Common myeloid progenitor, CD34-positive (primary cell): ENCODE data around the gene ITPKB.
"Not testable (repeated sequence)": the region's sequence is repeated elsewhere in the genome, so short reads cannot be mapped to it uniquely, and the experiment has no call there.

Experiments
- CTCF ChIA-PET: fragments of 350-600 bp; sonication (Branson Sonifier 250); formaldehyde crosslinking; loops from one replicate; lab custom pipeline; 2021; ENCODE audit warnings: antibody characterized with exemption; lab: Charles Lee
- POLR2A ChIA-PET: fragments of 350-600 bp; sonication (Branson Sonifier 250); formaldehyde crosslinking; loops from one replicate; lab custom pipeline; 2021; ENCODE audit warnings: antibody characterized with exemption; lab: Charles Lee
- DNase-seq, 3 donors: peaks; one replicate each; pipeline versions ENCODE4 v3.0.0 to v3.0.0-alpha.2; 2013
- H3K27ac ChIP-seq, 2 experiments: 1 replicate in 1 of 2; 2 replicates in 1 of 2; pipeline ENCODE4 v1.7.0; 2013; ENCODE audit warnings: inconsistent platforms in 2 of 2, low read length in 2 of 2, mild to moderate bottlenecking in 2 of 2, low read depth in 1 of 2, moderate library complexity in 1 of 2; ENCODE audit not compliant: severe bottlenecking in 2 of 2, insufficient read depth in 1 of 2, poor library complexity in 1 of 2
- H3K27me3 ChIP-seq, 5 experiments: replicated peaks in 2 of 5; 1 replicate in 3 of 5; 2 replicates in 2 of 5; pipeline versions ENCODE4 v1.6.1 to v1.7.0; 2013; ENCODE audit warnings: low read length in 4 of 5, mild to moderate bottlenecking in 2 of 5, moderate library complexity in 2 of 5, inconsistent platforms in 1 of 5; ENCODE audit not compliant: insufficient read depth in 5 of 5, control insufficient read depth in 4 of 5
- H3K36me3 ChIP-seq, 4 experiments: 1 replicate in 2 of 4; 2 replicates in 2 of 4; pipeline versions ENCODE4 v1.6.1 to v1.7.0; 2013; ENCODE audit warnings: low read length in 3 of 4, control low read depth in 1 of 4, mild to moderate bottlenecking in 1 of 4; ENCODE audit not compliant: control insufficient read depth in 4 of 4, insufficient read depth in 4 of 4
- H3K4me1 ChIP-seq, 4 experiments: 1 replicate in 3 of 4; 2 replicates in 1 of 4; pipeline versions ENCODE4 v1.6.1 to v1.7.1; 2013; ENCODE audit warnings: low read length in 3 of 4, mild to moderate bottlenecking in 3 of 4, control low read depth in 1 of 4, inconsistent platforms in 1 of 4, moderate library complexity in 1 of 4; ENCODE audit not compliant: control insufficient read depth in 4 of 4, insufficient read depth in 4 of 4; ENCODE audit errors: control extremely low read depth in 1 of 4
- H3K4me3 ChIP-seq, 7 experiments: 1 replicate in 4 of 7; 2 replicates in 3 of 7; pipeline versions ENCODE4 v1.5.1 to v1.7.0; 2013; ENCODE audit warnings: mild to moderate bottlenecking in 7 of 7, low read length in 6 of 7, moderate library complexity in 6 of 7, inconsistent platforms in 2 of 7, low read depth in 2 of 7, control low read depth in 1 of 7; ENCODE audit not compliant: insufficient read depth in 4 of 7, control insufficient read depth in 1 of 7; ENCODE audit errors: extremely low read depth in 1 of 7
- H3K9me3 ChIP-seq, 5 experiments: 1 replicate in 4 of 5; 2 replicates in 1 of 5; pipeline versions ENCODE4 v1.6.1 to v1.7.1; 2013; ENCODE audit warnings: low read length in 4 of 5, mild to moderate bottlenecking in 2 of 5, inconsistent platforms in 1 of 5, low read depth in 1 of 5, moderate library complexity in 1 of 5; ENCODE audit not compliant: control insufficient read depth in 4 of 5, insufficient read depth in 2 of 5; ENCODE audit errors: control extremely low read depth in 1 of 5
- WGBS: methylation state at CpG from one replicate; pipeline ENCODE4 v1.1.5; 2013; ENCODE audit not compliant: insufficient coverage; 5-methylcytosine and 5-hydroxymethylcytosine counted together

The ITPKB gene

DNA sequence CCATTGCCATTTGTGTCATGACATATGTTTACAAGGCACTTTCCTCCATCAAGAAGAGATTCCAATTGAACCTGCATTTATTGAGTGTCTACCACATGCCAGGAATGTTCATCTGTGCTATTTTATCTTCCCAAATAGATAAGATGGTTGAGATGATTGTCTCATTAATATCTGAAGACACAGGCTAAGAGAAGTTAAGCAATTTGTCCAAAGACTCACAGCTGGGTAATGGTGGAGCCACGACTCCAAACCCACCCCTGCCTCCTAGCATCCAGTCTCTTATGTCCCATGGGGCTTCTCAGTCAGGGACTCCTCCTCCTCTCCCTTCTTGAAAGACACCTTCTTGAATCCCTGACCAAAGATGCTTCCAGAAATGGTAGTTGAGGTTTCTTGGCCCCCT, 122.4 kb downstream of the ITPKB start:
- no peaks in the 10 kb centered on the region for H3K36me3 ChIP-seq
- H3K9me3 ChIP-seq = peaks cover 0 to 3% (median under 1%) of the 10 kb centered on the region in 5 experiments
- no peak overlapping the region for H3K27ac ChIP-seq
- ChIA-PET POLR2A (no interaction called here), CTCF (interaction anchor here (0.9 kb wide), 1 partner anchor 209 kb away, joined by 4 read pairs; the partner anchor contains the start of gene PARP1)
- no peaks in the 10 kb centered on the region for H3K4me1 ChIP-seq
- WGBS = no CpG with 5 or more reads among the region's 1 CpG
- no peaks in the 10 kb centered on the region for H3K27me3 ChIP-seq
- no peak overlapping the region for H3K4me3 ChIP-seq
- DNase-seq = no peak

DNA sequence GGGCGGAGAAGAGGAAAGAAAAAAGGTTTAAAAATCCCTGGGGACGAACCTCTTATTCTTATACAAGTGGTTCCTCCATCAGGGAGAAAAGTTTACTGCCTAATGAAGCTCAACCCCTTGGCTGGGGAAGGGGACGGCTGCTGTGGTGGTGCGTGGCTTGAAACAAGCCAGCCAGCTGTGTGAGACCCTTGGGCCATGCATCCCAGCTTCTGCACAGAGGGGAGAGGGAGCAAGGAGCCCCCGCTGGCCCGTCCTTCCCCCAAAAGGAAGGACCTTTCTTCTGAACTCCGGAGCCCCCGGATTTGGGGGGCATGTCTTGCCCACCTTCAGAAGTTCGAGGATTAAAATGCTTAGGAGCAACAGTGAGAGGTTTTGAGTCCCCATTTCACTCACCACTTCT, 123.2 kb downstream of the ITPKB start:
- no peaks in the 10 kb centered on the region for H3K36me3 ChIP-seq
- CTCF ChIA-PET = no interaction called here
- H3K27ac ChIP-seq = no peak overlapping the region
- no peaks in the 10 kb centered on the region for H3K27me3 ChIP-seq
- no peak for DNase-seq
- peaks cover 0 to 3% (median 0%) of the 10 kb centered on the region in 5 experiments for H3K9me3 ChIP-seq
- 100% methylated on average over 2 of the region's 9 CpGs for WGBS
- H3K4me1 ChIP-seq = no peaks in the 10 kb centered on the region
- POLR2A ChIA-PET = no interaction called here
- no peak overlapping the region for H3K4me3 ChIP-seq

DNA sequence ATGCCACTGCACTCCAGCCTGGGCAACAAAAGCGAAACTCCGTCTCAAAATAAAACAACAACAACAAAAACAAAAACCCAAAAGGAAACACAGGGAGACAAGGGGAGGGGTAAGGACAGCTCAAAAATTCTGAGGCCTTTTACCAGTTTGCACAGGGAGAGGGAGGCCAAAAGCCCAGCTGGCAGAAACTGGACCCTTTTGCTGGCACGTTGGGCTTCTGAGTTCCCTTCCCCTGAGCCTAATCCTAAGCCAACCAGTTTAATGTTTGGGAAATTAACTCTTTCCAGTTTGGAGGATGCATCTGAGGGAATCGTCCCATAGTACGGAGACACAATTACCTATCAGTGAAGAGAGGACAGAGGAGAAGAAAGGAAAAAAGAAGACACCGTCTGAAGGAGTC, 127.1 kb downstream of the ITPKB start:
- H3K9me3 ChIP-seq, H3K27ac ChIP-seq, H3K36me3 ChIP-seq, H3K4me3 ChIP-seq, H3K27me3 ChIP-seq, DNase-seq, POLR2A ChIA-PET, H3K4me1 ChIP-seq: not testable (repeated sequence)
- CTCF ChIA-PET = interaction anchor here (0.5 to 2.0 kb wide), 3 partner anchors 13 to 69 kb away, joined by 3 to 7 read pairs (median 5); no protein-coding TSS in a partner anchor
- 100% methylated on average over 2 of the region's 6 CpGs for WGBS

DNA sequence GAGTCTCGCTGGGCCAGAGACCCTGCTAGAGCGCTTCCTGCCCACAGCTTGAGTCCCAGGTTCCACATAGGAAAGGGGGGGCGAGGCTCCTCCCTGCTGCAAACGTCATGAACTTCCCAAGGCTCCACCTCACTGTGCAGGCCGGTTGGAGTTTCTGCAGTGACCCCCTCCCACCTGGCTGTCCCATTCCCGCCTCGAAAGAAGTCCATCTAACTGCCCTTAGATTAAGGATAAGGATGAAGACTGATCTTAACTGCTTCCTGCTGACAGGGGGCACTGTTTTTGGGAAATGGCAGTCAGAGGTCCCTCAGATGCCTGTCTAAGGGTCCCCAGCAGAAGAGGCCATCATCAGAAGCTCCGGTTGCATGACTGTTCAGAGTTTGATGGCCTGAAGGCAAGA, 127.8 kb downstream of the ITPKB start:
- Histone ChIP-seq H3K4me3 (no peak overlapping the region), H3K27ac (no peak overlapping the region), H3K9me3 (no peaks in the 10 kb centered on the region), H3K36me3 (no peaks in the 10 kb centered on the region), H3K27me3 (peaks cover 0 to 2% (median 0%) of the 10 kb centered on the region in 5 experiments), H3K4me1 (no peaks in the 10 kb centered on the region)
- no peak for DNase-seq
- ChIA-PET POLR2A (no interaction called here), CTCF (interaction anchor here (2.0 kb wide), 1 partner anchor 15 kb away, joined by 7 read pairs; no protein-coding TSS in a partner anchor)
- WGBS = 47% methylated on average over 6 of the region's 8 CpGs

DNA sequence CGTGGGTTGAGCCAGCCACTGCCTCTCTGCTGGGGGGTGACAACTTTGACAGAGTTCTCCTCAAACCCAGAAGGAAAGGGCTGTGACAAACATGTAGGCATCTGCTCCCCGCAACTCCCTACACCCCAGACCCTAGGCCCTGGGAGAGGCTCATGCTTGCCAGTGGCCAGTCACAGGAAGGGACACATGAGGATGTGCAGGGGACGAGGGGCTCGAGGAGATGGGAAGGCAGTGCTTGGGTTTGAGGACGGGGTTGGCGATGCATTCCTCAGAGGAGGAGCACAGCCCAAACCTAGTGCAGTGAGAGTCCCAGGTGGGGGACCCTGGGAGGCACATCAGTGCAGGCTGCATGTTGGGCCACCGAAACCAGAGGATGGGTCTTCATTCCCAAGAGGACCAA, 128.4 kb downstream of the ITPKB start:
- Histone ChIP-seq H3K4me3 (no peak overlapping the region), H3K27me3 (peaks cover 0 to 2% (median 0%) of the 10 kb centered on the region in 5 experiments), H3K27ac (no peak overlapping the region), H3K36me3 (no peaks in the 10 kb centered on the region), H3K9me3 (no peaks in the 10 kb centered on the region), H3K4me1 (no peaks in the 10 kb centered on the region)
- 96% methylated on average over 6 of the region's 7 CpGs for WGBS
- DNase-seq = no peak
- POLR2A ChIA-PET = no interaction called here
- CTCF ChIA-PET = no interaction called here

DNA sequence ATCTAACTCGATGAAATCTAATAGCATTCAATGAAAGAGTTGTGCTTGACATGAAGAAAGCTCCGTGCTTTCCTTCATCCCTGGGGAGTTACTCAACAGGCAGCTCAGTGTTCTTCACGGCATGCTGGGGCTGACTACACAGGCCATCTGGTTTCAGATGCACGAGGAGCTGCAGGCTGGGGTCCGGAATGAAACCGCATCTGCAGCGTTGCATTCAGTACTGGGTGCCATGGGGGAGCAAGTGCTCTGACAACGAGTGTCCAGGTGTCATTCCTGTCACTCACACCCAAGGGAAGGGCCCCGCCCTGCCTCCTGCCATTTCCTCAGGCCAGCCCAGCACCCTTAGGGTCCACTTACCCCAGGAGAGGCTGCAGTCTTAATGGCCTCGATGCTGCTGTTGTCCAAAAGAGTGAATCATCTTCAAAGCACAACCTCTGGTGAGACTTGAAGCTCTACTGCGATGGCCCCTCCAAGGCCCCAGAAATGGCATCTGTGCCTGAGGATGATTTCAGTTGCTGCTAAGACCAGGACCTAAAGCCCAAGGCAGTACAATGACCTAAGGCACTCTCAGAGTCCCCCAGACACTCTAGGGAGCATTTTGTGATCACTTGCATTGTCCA, 129.1 kb downstream of the ITPKB start:
- H3K27ac ChIP-seq = no peak overlapping the region
- peaks cover 0 to 2% (median 0%) of the 10 kb centered on the region in 5 experiments for H3K27me3 ChIP-seq
- CTCF ChIA-PET = interaction anchor here (1.0 to 4.7 kb wide), 5 partner anchors 63 to 832 kb away, joined by 3 to 19 read pairs (median 3); no protein-coding TSS in a partner anchor
- no peaks in the 10 kb centered on the region for H3K4me1 ChIP-seq
- POLR2A ChIA-PET = interaction anchor here (0.5 kb wide), 1 partner anchor 426 kb away, joined by 3 read pairs; no protein-coding TSS in a partner anchor
- H3K36me3 ChIP-seq = no peaks in the 10 kb centered on the region
- H3K9me3 ChIP-seq = no peaks in the 10 kb centered on the region
- H3K4me3 ChIP-seq = no peak overlapping the region
- DNase-seq = no peak
- 94% methylated on average over 11 of the region's 11 CpGs for WGBS
